MM.1S (cell line): Measurements from ENCODE around the gene TRMT61B.

ENCODE experiments used
- EZH2 ChIP-seq: fragments of 300-600 bp; sonication (generic); optimal IDR thresholded peaks from 2 replicates; pipeline ENCODE3; 2017; ENCODE audit warnings: low read depth, mild to moderate bottlenecking, antibody characterized with exemption, low read length, mixed read lengths
- EZH2phosphoT487 ChIP-seq: fragments of 300-600 bp; sonication (generic); IDR thresholded peaks from 2 replicates; pipeline ENCODE4 v1.6.1; 2018; ENCODE audit warnings: antibody characterized with exemption, low read length
- TF ChIP-seq, protein P1 (sequence below): fragments of 300-600 bp; sonication (generic); IDR thresholded peaks from 2 replicates; pipeline ENCODE4 v1.5.1; 2016; ENCODE audit warnings: antibody characterized with exemption, low read length, mixed read lengths

DNA sequence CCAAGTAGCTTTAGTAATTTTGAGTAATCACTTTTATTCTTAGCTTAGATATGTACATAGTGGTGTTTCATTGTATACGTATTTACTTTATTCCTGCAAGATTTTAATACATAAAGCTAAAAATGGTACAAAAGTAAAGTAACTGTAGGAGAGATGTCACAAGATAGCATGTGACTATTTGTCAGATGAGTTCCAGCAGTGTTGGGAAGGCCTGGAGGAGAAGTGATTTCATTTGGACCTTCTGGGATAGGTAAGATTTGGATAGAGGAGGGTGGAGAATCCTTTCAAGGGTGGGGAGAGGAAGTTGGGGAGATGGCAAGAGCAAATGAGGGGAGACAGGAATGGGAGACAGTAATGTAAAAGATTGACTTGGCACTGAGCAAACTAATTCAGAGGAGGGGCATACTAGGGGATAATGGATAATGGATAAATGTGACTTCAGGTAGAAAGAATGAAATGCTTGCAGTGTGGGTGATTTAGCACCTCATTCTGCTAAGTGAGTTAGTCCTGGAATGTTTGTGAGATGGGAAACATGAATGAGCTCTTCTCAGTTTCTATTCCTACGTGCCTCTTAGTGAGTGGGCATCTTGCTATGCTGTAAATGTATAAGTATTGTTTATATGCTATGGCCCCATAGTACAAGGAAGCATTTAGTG is 34.8 kb upstream of the TRMT61B start:
- TF ChIP-seq EZH2phosphoT487 (no peak), EZH2 (no peak)
- TF ChIP-seq, protein P1, sequence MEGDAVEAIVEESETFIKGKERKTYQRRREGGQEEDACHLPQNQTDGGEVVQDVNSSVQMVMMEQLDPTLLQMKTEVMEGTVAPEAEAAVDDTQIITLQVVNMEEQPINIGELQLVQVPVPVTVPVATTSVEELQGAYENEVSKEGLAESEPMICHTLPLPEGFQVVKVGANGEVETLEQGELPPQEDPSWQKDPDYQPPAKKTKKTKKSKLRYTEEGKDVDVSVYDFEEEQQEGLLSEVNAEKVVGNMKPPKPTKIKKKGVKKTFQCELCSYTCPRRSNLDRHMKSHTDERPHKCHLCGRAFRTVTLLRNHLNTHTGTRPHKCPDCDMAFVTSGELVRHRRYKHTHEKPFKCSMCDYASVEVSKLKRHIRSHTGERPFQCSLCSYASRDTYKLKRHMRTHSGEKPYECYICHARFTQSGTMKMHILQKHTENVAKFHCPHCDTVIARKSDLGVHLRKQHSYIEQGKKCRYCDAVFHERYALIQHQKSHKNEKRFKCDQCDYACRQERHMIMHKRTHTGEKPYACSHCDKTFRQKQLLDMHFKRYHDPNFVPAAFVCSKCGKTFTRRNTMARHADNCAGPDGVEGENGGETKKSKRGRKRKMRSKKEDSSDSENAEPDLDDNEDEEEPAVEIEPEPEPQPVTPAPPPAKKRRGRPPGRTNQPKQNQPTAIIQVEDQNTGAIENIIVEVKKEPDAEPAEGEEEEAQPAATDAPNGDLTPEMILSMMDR, result no peak
